K562 (cell line): ENCODE results near the gene COL15A1. TPM values are rescaled to one million over a fixed set of nuclear protein-coding genes. Genes with fewer than 3 reads are reported as not detected.

ENCODE experiments used
- CHD2 ChIP-seq: IDR thresholded peaks from 2 replicates; pipeline ENCODE4 v1.6.1; 2011; ENCODE audit warnings: low read depth, low read length
- ESRRB ChIP-seq: fragments of 250-450 bp; sonication (Bioruptor Pico); IDR thresholded peaks from 2 replicates; pipeline ENCODE4 v1.5.0; 2020; ENCODE audit warnings: mild to moderate bottlenecking, moderate library complexity, borderline replicate concordance
- ETV6 ChIP-seq, 3 experiments: fragments of 150-350 bp in 1 of 3; sonication (generic) in 1 of 3; formaldehyde crosslinking in 1 of 3; IDR thresholded peaks; 2 replicates each; pipeline versions ENCODE4 v1.6.1 to v1.8.0; 2014 to 2022; ENCODE audit warnings: borderline replicate concordance in 2 of 3, low read depth in 2 of 3, antibody characterized with exemption in 1 of 3, low read length in 1 of 3, mild to moderate bottlenecking in 1 of 3, missing genetic modification reagents in 1 of 3
- FOS ChIP-seq: IDR thresholded peaks from 3 replicates; pipeline ENCODE4 v1.6.1; 2011; ENCODE audit not compliant: insufficient read length; ENCODE audit errors: extremely low read depth
- JUNB ChIP-seq: fragments of 450-650 bp; formaldehyde crosslinking; conservative IDR thresholded peaks from 2 replicates; pipeline ENCODE4 v1.4.0; 2020; ENCODE audit warnings: mild to moderate bottlenecking
- KAT7 ChIP-seq: sonication (generic); formaldehyde crosslinking; IDR thresholded peaks from 2 replicates; pipeline ENCODE4 v1.8.0; 2022; ENCODE audit warnings: missing genetic modification reagents, mild to moderate bottlenecking, borderline replicate concordance
- MED1 ChIP-seq: sonication (generic); formaldehyde crosslinking; IDR thresholded peaks from 2 replicates; pipeline ENCODE4 v1.8.1; 2023; ENCODE audit warnings: missing genetic modification reagents, borderline replicate concordance
- MLLT1 ChIP-seq, 2 experiments: fragments of 450-650 bp; IDR thresholded peaks; 2 replicates each; pipeline ENCODE4 v1.6.1; 2016
- NBN ChIP-seq: fragments of 450-650 bp; IDR thresholded peaks from 2 replicates; pipeline ENCODE4 v1.6.1; 2016; ENCODE audit warnings: low read depth, mild to moderate bottlenecking
- SMARCE1 ChIP-seq: fragments of 450-650 bp; IDR thresholded peaks from 2 replicates; pipeline ENCODE4 v1.7.1; 2016; ENCODE audit warnings: mild to moderate bottlenecking
- TCF15 ChIP-seq: fragments of 250-450 bp; sonication (Bioruptor Pico); IDR thresholded peaks from 2 replicates; pipeline ENCODE4 v1.8.0; 2022; ENCODE audit warnings: moderate library complexity, mild to moderate bottlenecking, inconsistent platforms
- YY1 ChIP-seq, 3 experiments: IDR thresholded peaks; 2 replicates each; pipeline ENCODE4 v1.6.1; 2011; ENCODE audit warnings: low read length in 2 of 3, mild to moderate bottlenecking in 2 of 3, moderate library complexity in 2 of 3, borderline replicate concordance in 1 of 3, control low read depth in 1 of 3, low read depth in 1 of 3; ENCODE audit not compliant: insufficient read depth in 3 of 3, insufficient replicate concordance in 2 of 3, control insufficient read depth in 1 of 3, insufficient read length in 1 of 3; ENCODE audit errors: extremely low read depth in 1 of 3
- ZNF695 ChIP-seq: fragments of 450-650 bp; formaldehyde crosslinking; IDR thresholded peaks from 2 replicates; pipeline ENCODE4 v1.4.0; 2020; ENCODE audit warnings: mild to moderate bottlenecking, moderate library complexity
- ZNF780A ChIP-seq: fragments of 250-450 bp; sonication (Bioruptor Pico); IDR thresholded peaks from 2 replicates; pipeline ENCODE4 v1.5.0; 2021; ENCODE audit warnings: mild to moderate bottlenecking
- ZZZ3 ChIP-seq: fragments of 450-650 bp; IDR thresholded peaks from 2 replicates; pipeline ENCODE4 v1.6.1; 2016; ENCODE audit warnings: antibody characterized with exemption, mild to moderate bottlenecking, moderate library complexity
- polyA plus RNA-seq, 8 experiments: library from polyadenylated mRNA; depleted of rRNA in 4 of 8; stranded (reverse) in 5 of 8; unstranded in 3 of 8; fragments of >200 nt; fragmentation: Nextera tagmentation in 2 of 8; fragmentation: Illumina TruSeq in 1 of 8; extraction: Ambion mirVana in 2 of 8; extraction: Trizol in 1 of 8; gene quantifications; 2 replicates each; pipeline versions ENCODE4 v1.2.1 to v1.2.3, GENCODE V29; 2011 to 2014; ENCODE audit warnings: inconsistent platforms in 1 of 8, missing spikeins in 1 of 8
- total RNA-seq, 7 experiments: library from RNA; depleted of rRNA in 6 of 7; stranded (reverse); fragments of >200 nt in 6 of 7; fragmentation: Illumina TruSeq in 2 of 7; extraction: Trizol in 2 of 7; gene quantifications; 2 replicates each; pipeline versions ENCODE4 v1.2.1 to v1.2.3, GENCODE V29; 2011 to 2021; ENCODE audit warnings: low replicate concordance in 1 of 7
- TF ChIP-seq, protein P1 (sequence below): IDR thresholded peaks from 2 replicates; pipeline ENCODE4 v1.6.1; 2011; ENCODE audit warnings: borderline replicate concordance, low read depth, mild to moderate bottlenecking, moderate library complexity, low read length; ENCODE audit not compliant: insufficient read depth, poor library complexity, severe bottlenecking

COL15A1 gene
- total and polyA plus RNA-seq, 9 of the 15 experiments (the other 6 are each of a cell fraction or from before 2014, with no cell fraction given), result 0.46 to 5.1 (median 2.6) TPM

- no peak for TF ChIP-seq ZNF695 (CRISPR knock-in tag)
- no peak for TF ChIP-seq FOS
- no peak for TF ChIP-seq CHD2
- TF ChIP-seq ETV6 (IDR thresholded peaks at IDR 0.05; ENCODE audit: borderline replicate concordance in 1 of 2, low read depth in 2 of 2, low read length in 1 of 2), result peak; percentile 87 to 99; a peak in 3 of 4 replicates
- TF ChIP-seq ETV6 (CRISPR knock-in tag; IDR thresholded peaks at IDR 0.05; ENCODE audit: borderline replicate concordance), result no peak
- TF ChIP-seq SMARCE1, result peak; percentile 86
- TF ChIP-seq ZZZ3, result no peak
- TF ChIP-seq YY1 (IDR thresholded peaks at IDR 0.05; ENCODE audit: borderline replicate concordance in 1 of 3, control insufficient read depth in 1 of 3, extremely low read depth in 1 of 3, insufficient read depth in 3 of 3, insufficient read length in 1 of 3, insufficient replicate concordance in 2 of 3, low read depth in 1 of 3, low read length in 2 of 3), result peak in 2 of 3 experiments; percentile 8 to 52
- no peak; the same call in 1 of the 2 replicates for TF ChIP-seq NBN
- no peak for TF ChIP-seq KAT7 (CRISPR knock-in tag)
- TF ChIP-seq, protein P1, sequence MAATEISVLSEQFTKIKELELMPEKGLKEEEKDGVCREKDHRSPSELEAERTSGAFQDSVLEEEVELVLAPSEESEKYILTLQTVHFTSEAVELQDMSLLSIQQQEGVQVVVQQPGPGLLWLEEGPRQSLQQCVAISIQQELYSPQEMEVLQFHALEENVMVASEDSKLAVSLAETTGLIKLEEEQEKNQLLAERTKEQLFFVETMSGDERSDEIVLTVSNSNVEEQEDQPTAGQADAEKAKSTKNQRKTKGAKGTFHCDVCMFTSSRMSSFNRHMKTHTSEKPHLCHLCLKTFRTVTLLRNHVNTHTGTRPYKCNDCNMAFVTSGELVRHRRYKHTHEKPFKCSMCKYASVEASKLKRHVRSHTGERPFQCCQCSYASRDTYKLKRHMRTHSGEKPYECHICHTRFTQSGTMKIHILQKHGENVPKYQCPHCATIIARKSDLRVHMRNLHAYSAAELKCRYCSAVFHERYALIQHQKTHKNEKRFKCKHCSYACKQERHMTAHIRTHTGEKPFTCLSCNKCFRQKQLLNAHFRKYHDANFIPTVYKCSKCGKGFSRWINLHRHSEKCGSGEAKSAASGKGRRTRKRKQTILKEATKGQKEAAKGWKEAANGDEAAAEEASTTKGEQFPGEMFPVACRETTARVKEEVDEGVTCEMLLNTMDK, result no peak
- no peak for TF ChIP-seq JUNB
- TF ChIP-seq ZNF780A (CRISPR knock-in tag), result no peak
- peak in 1 of 2 experiments; percentile 90; a peak in 2 of 4 replicates for TF ChIP-seq MLLT1 (IDR thresholded peaks at IDR 0.05)
- no peak for TF ChIP-seq ESRRB (CRISPR knock-in tag)
- TF ChIP-seq TCF15, result no peak
- no peak for TF ChIP-seq MED1 (CRISPR knock-in tag)
- TF ChIP-seq, all 486 proteins: peak for 121
Observed at GRCh38 chr9:99057665-99058625, 114.2 kb downstream of the COL15A1 start (continued).
